RPMI7951 (cell line): ENCODE results near the gene WSB1. TPM values are rescaled to one million over a fixed set of nuclear protein-coding genes. Genes with fewer than 3 reads are reported as not detected.

Source experiments
- DNase-seq: peaks from one replicate; pipeline ENCODE4 v3.0.0-alpha.2; 2012; ENCODE audit warnings: low read depth
- total RNA-seq: library from RNA; depleted of rRNA; stranded (reverse); fragments of >200 nt; shearing (Covaris generic); gene quantifications from 2 replicates; pipeline ENCODE4 v1.2.3, GENCODE V29; 2014; rRNA removed

The WSB1 gene
- total RNA-seq, 1 experiment from 2014 or later: 106 TPM

DNA sequence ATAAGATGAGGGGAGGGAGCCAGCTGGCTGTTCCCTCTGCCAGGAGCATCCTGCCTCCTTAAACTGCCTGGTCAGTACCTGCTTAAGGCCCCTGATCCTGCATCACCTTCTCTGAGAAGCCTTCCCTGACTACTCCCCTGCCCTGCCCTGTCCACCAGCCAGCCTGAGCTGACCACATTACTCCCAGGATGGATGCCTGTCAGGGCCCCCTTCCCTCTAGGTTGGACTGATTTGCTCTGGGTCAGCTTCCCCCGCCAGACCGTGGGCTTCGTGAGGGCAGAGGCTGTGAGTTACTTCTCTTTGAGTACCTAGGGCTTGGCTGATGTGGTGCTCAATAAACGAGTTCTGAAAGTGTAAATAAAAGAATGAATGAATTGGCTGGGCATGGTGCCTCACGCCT is 63.3 kb downstream of the WSB1 start:
- no peak for DNase-seq

DNA sequence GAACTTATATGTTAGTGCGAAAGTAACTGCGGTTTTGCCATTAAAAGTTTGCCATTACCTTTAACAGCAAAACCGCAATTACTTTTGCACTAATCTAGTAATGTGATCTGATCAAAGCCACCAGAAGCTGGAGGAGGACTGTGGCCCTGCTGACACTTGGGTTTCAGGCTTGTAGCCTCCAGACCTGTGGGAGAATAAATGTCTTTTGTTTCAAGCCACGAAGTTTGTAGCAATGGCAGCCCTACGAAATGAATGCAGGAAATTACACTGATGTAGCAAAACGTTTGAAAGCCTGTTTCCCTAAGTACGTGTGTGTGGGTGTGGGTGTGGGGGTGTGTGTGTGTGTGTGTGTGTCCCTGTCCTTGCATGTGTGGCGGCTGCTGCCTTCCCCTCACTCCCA is 66.6 kb downstream of the WSB1 start:
- no peak for DNase-seq

DNA sequence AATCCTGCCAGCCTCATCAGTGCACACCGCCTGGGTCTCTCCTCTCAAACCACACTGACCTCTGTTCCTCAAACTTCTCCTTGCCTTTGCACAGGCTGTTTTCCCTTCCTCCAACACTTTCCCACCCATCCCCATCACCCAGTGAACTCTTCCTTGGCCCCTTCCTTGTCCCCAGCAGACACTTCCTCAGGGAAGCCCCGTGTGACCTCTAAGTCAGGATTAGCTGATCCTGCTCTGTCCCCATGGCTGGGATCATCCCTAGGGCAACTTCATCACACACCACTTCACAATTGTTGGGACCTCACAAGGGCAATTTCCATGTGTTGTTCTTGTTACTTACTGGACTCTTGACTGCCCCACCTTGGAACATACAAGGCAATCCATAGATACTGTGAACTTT is 67.8 kb downstream of the WSB1 start:
- DNase-seq: no peak

DNA sequence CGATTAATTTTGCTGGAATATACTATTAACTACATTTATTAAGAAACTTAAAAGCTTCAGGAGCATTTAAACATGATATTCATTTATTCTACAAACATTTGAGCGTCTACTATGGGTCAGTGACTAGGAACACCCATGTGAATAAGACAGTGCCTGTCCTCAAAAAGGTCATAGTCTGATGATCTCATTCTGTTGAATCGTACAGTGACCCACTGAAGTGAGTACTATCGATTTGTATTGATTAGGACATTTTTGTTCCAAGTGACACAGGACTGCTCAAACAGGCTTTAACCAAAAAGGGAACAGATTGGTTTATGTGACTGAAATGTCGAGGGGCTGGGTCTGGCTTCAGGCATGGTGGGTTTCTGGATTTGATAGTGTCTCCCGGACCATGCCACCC is 68.6 kb downstream of the WSB1 start:
- no peak for DNase-seq

DNA sequence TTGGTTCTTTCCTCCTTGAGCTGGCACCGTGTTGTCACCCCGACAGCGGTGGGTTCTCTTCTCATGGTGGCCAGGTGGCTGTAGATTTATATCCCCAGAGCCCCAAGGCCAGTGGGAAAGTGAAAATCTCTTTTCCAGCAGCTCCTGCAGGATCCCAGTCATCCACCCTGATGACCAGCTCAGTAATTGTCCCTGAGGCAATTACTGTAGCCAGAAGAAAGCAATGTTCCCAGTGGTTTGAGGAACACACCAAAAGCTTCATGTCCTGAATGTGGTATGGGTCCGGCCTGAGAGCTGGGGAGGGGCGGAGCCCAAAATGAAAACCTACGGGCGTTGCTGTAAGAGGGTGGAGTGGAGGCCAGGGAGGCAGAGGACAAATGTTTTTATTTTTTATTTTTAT is 69.0 kb downstream of the WSB1 start:
- no peak for DNase-seq

DNA sequence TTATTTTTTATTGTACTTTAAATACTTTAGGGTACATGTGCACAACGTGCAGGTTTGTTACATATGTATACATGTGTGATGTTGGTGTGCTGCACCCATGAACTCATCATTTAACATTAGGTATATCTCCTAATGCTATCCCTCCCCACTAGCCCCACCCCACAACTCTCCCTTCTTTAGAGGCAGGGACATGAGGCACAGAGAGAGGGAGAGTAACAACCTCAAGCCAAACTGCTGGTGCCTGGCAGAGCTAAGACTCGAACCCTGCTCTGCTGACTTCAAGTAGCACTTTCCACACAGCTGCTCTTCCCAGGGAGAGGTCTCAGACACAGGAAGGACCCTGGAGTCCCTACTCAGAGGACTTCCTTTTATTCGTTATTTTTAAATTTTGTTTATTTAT is 69.4 kb downstream of the WSB1 start:
- no peak for DNase-seq

Other genes starting within 250 kb of the WSB1 start
- gene KSR1, start 162.3 kb downstream of the WSB1 start, total RNA-seq: 0.78 and 0.96 TPM in 2 replicates